HepG2 (cell line): Measurements from ENCODE around the gene ITK.

Experiments used
- HMG20A ChIP-seq: IDR thresholded peaks from 2 replicates; pipeline ENCODE4 v1.6.1; 2016; ENCODE audit warnings: borderline replicate concordance
- TP53 ChIP-seq: sonication (generic); formaldehyde crosslinking; conservative IDR thresholded peaks from 2 replicates; pipeline ENCODE4 v1.4.0; 2020; ENCODE audit warnings: missing genetic modification reagents
- ZNF253 ChIP-seq: sonication (generic); formaldehyde crosslinking; IDR thresholded peaks from 2 replicates; pipeline ENCODE4 v1.8.0; 2022; ENCODE audit warnings: mild to moderate bottlenecking, missing genetic modification reagents, borderline replicate concordance

DNA sequence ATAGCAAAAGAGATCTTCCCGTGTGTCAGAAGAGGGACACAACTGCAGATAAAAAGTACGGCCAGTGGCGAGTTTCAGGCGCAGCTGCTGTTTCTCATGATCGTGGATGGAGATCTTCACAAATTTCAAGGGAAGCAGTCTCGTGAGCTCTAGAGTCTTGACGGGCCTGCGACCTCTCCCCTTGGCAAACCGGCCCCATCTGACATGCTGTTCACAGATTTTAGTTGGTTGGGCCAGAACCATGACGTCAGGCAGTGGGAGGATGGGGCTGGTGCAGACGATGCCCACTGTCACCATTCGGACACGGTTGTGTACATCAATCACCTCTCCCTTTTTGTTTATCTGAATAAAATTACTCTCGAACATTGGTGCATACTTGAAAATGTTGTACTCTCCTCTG is 15.0 kb upstream of the ITK start:
- TF ChIP-seq ZNF253 (no peak), TP53 (CRISPR knock-in tag) (no peak), HMG20A (CRISPR knock-in tag) (no peak)
